Measurements from ENCODE around the gene TTLL11.

- TF ChIP-seq, protein P1, sequence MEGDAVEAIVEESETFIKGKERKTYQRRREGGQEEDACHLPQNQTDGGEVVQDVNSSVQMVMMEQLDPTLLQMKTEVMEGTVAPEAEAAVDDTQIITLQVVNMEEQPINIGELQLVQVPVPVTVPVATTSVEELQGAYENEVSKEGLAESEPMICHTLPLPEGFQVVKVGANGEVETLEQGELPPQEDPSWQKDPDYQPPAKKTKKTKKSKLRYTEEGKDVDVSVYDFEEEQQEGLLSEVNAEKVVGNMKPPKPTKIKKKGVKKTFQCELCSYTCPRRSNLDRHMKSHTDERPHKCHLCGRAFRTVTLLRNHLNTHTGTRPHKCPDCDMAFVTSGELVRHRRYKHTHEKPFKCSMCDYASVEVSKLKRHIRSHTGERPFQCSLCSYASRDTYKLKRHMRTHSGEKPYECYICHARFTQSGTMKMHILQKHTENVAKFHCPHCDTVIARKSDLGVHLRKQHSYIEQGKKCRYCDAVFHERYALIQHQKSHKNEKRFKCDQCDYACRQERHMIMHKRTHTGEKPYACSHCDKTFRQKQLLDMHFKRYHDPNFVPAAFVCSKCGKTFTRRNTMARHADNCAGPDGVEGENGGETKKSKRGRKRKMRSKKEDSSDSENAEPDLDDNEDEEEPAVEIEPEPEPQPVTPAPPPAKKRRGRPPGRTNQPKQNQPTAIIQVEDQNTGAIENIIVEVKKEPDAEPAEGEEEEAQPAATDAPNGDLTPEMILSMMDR (conservative IDR thresholded peaks at IDR 0.05; ENCODE audit: low read length), result no peak
- no peak for TF ChIP-seq EZH2phosphoT487 (IDR thresholded peaks at IDR 0.05; ENCODE audit: borderline replicate concordance, low read depth, low read length)
These were observed 134.6 kb downstream of the TTLL11 start for GRCh38 chr9:121958530-121958929.
